ENCODE measurements around the gene CACNG5. TPM values are rescaled to one million over a fixed set of nuclear protein-coding genes. Genes with fewer than 3 reads are reported as not detected.

Gene CACNG5
- polyA plus RNA-seq, 1 donor from 2014 or later = not detected

GRCh38 chr17:66932311-66932710, 97.4 kb downstream of the CACNG5 start:
- TF ChIP-seq EZH2 (IDR thresholded peaks at IDR 0.05; ENCODE audit: borderline replicate concordance, insufficient read depth, low read length, poor library complexity, severe bottlenecking) = no peak
- no peak for TF ChIP-seq TAF1 (IDR thresholded peaks at IDR 0.05; ENCODE audit: low read depth)
- TF ChIP-seq POLR2AphosphoS5 (IDR thresholded peaks at IDR 0.05) = no peak
- no peak for TF ChIP-seq RAD21 (conservative IDR thresholded peaks at IDR 0.05)
- no peak for TF ChIP-seq MXI1 (conservative IDR thresholded peaks at IDR 0.05; ENCODE audit: poor library complexity, severe bottlenecking)
- TF ChIP-seq CTCF (IDR thresholded peaks at IDR 0.05; ENCODE audit: poor library complexity, severe bottlenecking) = no peak
- no peak for TF ChIP-seq EP300 (conservative IDR thresholded peaks at IDR 0.05; ENCODE audit: poor library complexity, severe bottlenecking)
- Histone ChIP-seq H3K9me2 (ENCODE audit: insufficient read depth, low read length) (no peaks in the 10 kb centered on the region), H3K4me3 (ENCODE audit: low read length) (no peak overlapping the region), H3F3A (ENCODE audit: insufficient read depth, low read length, poor library complexity, severe bottlenecking) (no peaks in the 10 kb centered on the region), H4K20me1 (ENCODE audit: insufficient read depth) (no peaks in the 10 kb centered on the region), H3K27ac (ENCODE audit: low read length) (no peak overlapping the region), H3K79me2 (replicated peaks; ENCODE audit: insufficient read depth, low read length) (no peaks in the 10 kb centered on the region), H2AFZ (ENCODE audit: low read depth, low read length) (no peak overlapping the region), H3K4me2 (ENCODE audit: low read length) (no peak overlapping the region), H3K9ac (ENCODE audit: low read length) (no peak overlapping the region), H3K36me3 (ENCODE audit: insufficient read depth, low read length) (no peaks in the 10 kb centered on the region), H3K9me3 (ENCODE audit: low read length) (no peaks in the 10 kb centered on the region), H3K27me3 (ENCODE audit: insufficient read depth, low read depth, low read length) (no peaks in the 10 kb centered on the region)

GRCh38 chr17:66934040-66934439, 99.1 kb downstream of the CACNG5 start:
- H2AFZ ChIP-seq (ENCODE audit: low read depth, low read length) = no peak overlapping the region
- no peaks in the 10 kb centered on the region for H3K9me3 ChIP-seq (ENCODE audit: low read length)
- H3K9ac ChIP-seq (ENCODE audit: low read length) = no peak overlapping the region
- no peak overlapping the region for H3K4me3 ChIP-seq (ENCODE audit: low read length)
- no peaks in the 10 kb centered on the region for H3K36me3 ChIP-seq (ENCODE audit: insufficient read depth, low read length)
- no peaks in the 10 kb centered on the region for H4K20me1 ChIP-seq (ENCODE audit: insufficient read depth)
- TF ChIP-seq SMC3 (conservative IDR thresholded peaks at IDR 0.05; ENCODE audit: poor library complexity) = no peak
- no peak for TF ChIP-seq EZH2 (IDR thresholded peaks at IDR 0.05; ENCODE audit: borderline replicate concordance, insufficient read depth, low read length, poor library complexity, severe bottlenecking)
- no peak for TF ChIP-seq MXI1 (conservative IDR thresholded peaks at IDR 0.05; ENCODE audit: poor library complexity, severe bottlenecking)
- no peak for TF ChIP-seq TAF1 (IDR thresholded peaks at IDR 0.05; ENCODE audit: low read depth)
- TF ChIP-seq RAD21 (conservative IDR thresholded peaks at IDR 0.05) = no peak
- no peak for TF ChIP-seq REST (IDR thresholded peaks at IDR 0.05; ENCODE audit: borderline replicate concordance)
- TF ChIP-seq EP300 (conservative IDR thresholded peaks at IDR 0.05; ENCODE audit: poor library complexity, severe bottlenecking) = no peak
- TF ChIP-seq POLR2AphosphoS5 (IDR thresholded peaks at IDR 0.05) = no peak
- TF ChIP-seq CTCF (IDR thresholded peaks at IDR 0.05; ENCODE audit: poor library complexity, severe bottlenecking) = no peak
- H3K9me2 ChIP-seq (ENCODE audit: insufficient read depth, low read length) = no peaks in the 10 kb centered on the region
- H3K27ac ChIP-seq (ENCODE audit: low read length) = no peak overlapping the region
- H3K4me2 ChIP-seq (ENCODE audit: low read length) = no peak overlapping the region
- no peaks in the 10 kb centered on the region for H3K27me3 ChIP-seq (ENCODE audit: insufficient read depth, low read depth, low read length)
- H3K79me2 ChIP-seq (replicated peaks; ENCODE audit: insufficient read depth, low read length) = no peaks in the 10 kb centered on the region
- no peaks in the 10 kb centered on the region for H3F3A ChIP-seq (ENCODE audit: insufficient read depth, low read length, poor library complexity, severe bottlenecking)

Small RNAs within 50 kb of the gene (small RNA-seq; reads per million reads assigned to genes)
- 0 reads per million in 3 experiments for gene MIR634
- gene RNA5SP446 = 0 reads per million in 3 experiments

Other genes with a start within 250 kb of the CACNG5 start
- 32.9 and 41.9 TPM in 2 replicates for gene CACNG4, start 129.6 kb downstream of the CACNG5 start, polyA plus RNA-seq
- gene CACNG1, start 209.4 kb downstream of the CACNG5 start, polyA plus RNA-seq = 0.77 TPM in 1 of 2 replicates, not detected in the other

Data from neural cell (in vitro differentiated cells).